CD4-positive, alpha-beta T cell treated with Interleukin-4 for 1 hour (primary cell): Measurements from ENCODE around the gene MXRA8.

ENCODE experiments used
- DNase-seq, 2 donors: peaks; one replicate each; pipeline ENCODE4 v3.0.0-alpha.2; 2020 to 2022

The MXRA8 gene

DNA sequence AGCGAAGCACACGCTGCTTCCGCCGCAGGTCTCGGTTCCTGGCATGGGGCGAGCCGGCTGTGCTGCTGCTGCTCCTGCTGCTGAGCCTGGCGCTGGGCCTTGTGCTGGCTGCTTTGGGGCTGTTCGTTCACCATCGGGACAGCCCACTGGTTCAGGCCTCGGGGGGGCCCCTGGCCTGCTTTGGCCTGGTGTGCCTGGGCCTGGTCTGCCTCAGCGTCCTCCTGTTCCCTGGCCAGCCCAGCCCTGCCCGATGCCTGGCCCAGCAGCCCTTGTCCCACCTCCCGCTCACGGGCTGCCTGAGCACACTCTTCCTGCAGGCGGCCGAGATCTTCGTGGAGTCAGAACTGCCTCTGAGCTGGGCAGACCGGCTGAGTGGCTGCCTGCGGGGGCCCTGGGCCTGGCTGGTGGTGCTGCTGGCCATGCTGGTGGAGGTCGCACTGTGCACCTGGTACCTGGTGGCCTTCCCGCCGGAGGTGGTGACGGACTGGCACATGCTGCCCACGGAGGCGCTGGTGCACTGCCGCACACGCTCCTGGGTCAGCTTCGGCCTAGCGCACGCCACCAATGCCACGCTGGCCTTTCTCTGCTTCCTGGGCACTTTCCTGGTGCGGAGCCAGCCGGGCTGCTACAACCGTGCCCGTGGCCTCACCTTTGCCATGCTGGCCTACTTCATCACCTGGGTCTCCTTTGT lies 24.7 kb downstream of the MXRA8 start:
- DNase-seq: no peak

DNA sequence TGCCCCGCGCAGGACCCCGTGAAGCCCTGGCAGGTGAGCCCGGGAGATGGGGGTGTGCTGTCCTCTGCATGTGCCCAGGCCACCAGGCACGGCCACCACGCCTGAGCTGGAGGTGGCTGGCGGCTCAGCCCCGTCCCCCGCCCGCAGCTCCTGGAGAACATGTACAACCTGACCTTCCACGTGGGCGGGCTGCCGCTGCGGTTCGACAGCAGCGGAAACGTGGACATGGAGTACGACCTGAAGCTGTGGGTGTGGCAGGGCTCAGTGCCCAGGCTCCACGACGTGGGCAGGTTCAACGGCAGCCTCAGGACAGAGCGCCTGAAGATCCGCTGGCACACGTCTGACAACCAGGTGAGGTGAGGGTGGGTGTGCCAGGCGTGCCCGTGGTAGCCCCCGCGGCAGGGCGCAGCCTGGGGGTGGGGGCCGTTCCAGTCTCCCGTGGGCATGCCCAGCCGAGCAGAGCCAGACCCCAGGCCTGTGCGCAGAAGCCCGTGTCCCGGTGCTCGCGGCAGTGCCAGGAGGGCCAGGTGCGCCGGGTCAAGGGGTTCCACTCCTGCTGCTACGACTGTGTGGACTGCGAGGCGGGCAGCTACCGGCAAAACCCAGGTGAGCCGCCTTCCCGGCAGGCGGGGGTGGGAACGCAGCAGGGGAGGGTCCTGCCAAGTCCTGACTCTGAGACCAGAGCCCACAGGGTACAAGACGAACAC lies 25.4 kb downstream of the MXRA8 start:
- DNase-seq: no peak

GRCh38 chr1:1332031-1332755 lies 26.2 kb downstream of the MXRA8 start:
- DNase-seq: no peak

DNA sequence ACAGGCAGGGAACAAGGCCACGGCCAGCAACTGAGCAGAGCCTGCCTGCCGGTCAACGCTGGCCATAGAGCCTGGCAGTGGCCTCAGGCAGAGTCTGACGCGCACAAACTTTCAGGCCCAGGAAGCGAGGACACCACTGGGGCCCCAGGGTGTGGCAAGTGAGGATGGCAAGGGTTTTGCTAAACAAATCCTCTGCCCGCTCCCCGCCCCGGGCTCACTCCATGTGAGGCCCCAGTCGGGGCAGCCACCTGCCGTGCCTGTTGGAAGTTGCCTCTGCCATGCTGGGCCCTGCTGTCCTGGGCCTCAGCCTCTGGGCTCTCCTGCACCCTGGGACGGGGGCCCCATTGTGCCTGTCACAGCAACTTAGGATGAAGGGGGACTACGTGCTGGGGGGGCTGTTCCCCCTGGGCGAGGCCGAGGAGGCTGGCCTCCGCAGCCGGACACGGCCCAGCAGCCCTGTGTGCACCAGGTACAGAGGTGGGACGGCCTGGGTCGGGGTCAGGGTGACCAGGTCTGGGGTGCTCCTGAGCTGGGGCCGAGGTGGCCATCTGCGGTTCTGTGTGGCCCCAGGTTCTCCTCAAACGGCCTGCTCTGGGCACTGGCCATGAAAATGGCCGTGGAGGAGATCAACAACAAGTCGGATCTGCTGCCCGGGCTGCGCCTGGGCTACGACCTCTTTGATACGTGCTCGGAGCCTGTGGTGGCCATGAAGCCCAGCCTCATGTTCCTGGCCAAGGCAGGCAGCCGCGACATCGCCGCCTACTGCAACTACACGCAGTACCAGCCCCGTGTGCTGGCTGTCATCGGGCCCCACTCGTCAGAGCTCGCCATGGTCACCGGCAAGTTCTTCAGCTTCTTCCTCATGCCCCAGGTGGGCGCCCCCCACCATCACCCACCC lies 27.0 kb downstream of the MXRA8 start, which contains the start of gene TAS1R3:
TSS of gene TAS1R3 (plus strand) at position 213 of the 898 bp plus-strand sequence. CDS start at position 279, 66 bp downstream.
- DNase-seq: no peak

GRCh38 chr1:1330366-1331067 lies 27.8 kb downstream of the MXRA8 start:
- no peak for DNase-seq

DNA sequence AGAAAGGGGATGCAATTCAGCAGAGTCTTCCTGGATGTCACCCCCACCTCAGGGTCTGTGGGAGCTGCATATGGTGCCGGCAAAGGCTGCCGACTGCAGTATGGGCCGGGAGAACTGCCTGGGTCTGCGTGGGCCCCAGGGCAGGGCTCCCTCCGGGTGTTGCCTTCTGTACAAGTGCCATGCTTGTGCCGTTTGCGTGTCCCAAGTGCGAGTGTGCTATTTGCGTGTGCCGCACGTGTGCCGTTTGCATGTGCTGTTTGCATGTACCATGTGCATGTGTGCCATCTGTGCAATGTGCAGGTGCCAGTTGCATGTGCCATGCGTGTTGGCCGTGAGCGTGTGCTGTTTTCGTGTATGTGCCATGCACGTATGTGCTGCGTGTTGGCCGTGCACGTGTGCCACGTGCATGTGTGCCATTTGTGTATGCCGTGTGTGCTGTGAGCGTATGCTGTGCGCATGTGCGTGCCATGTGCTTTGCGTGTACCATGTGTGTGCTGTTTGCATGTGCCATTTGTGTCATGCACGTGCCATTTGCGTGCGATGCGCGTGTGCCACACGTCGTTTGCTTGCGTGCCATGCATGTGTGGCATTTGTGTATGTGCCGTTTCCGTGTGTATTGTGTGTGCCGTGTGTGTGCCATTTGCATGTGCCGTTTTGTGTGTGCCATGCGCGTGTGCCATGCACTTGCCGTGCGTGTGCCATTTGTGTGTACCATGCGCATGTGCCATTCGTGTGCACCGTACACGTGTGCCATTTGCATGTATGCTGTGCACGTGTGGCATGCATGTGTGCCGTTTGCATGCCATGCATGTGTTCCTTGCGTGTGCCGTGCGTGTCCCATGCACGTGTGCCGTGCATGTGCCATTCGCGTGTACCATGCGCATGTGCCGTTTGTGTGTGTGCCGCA lies 28.8 kb downstream of the MXRA8 start:
- DNase-seq: no peak

DNA sequence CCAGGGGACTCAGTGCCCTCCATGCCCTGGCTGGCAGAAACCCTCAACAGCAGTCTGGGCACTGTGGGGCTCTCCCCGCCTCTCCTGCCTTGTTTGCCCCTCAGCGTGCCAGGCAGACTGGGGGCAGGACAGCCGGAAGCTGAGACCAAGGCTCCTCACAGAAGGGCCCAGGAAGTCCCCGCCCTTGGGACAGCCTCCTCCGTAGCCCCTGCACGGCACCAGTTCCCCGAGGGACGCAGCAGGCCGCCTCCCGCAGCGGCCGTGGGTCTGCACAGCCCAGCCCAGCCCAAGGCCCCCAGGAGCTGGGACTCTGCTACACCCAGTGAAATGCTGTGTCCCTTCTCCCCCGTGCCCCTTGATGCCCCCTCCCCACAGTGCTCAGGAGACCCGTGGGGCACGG lies 30.1 kb downstream of the MXRA8 start:
- DNase-seq: no peak

DNA sequence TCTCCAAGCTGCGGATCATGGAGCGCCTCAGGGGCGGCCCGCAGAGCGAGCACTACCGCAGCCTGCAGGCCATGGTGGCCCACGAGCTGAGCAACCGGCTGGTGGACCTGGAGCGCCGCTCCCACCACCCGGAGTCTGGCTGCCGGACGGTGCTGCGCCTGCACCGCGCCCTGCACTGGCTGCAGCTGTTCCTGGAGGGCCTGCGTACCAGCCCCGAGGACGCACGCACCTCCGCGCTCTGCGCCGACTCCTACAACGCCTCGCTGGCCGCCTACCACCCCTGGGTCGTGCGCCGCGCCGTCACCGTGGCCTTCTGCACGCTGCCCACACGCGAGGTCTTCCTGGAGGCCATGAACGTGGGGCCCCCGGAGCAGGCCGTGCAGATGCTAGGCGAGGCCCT lies 31.1 kb downstream of the MXRA8 start:
- no peak for DNase-seq

GRCh38 chr1:1326075-1326605 lies 32.2 kb downstream of the MXRA8 start:
- no peak for DNase-seq

DNA sequence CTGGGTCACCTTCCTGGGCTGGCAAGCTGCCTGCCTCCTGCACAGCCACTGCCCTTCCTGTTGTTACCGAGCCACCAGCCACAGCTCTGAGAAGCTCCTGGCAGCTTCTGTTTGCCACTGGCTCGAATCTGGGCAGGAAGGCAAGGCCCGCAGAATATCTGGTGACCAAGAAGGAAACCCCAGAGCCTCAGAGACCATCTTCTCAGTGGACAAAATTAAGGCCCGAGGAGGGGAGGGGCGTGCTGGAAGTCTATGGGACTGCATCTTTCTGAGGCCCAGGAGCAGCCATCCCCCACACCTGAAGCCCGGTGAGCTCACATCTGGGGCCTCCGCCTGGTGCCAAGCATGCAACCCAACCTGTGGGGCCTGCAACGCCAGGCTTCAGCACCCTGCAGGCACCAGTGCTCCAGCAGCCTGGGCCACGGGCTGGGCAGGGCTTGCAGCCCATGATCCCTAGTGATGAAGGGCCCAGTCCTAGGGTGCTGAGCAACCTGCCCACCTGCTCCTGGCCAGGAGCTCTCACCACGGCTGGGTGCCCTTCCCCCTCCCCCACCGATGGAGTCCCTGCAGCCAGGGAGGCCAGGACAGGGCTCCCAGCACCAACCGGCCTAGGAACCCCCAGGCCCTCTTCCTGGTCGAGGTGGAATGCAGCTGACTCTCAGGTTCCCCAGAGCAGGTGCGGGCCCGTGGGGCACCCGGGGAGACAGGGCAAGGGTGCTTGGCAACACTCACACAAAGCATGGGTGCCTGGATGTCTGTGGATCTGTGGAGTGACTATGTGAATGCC lies 32.9 kb downstream of the MXRA8 start:
- no peak for DNase-seq

- peak; percentile 95 for DNase-seq
These were observed 33.6 kb downstream of the MXRA8 start, which contains the start of the genes CPTP and INTS11 for GRCh38 chr1:1324524-1325287. Gene CPTP (plus strand): TSS chr1:1324802. CDS start chr1:1326911, 2,109 bp downstream. Gene INTS11 (minus strand): TSS chr1:1324660. CDS start chr1:1324608, 52 bp downstream.

DNA sequence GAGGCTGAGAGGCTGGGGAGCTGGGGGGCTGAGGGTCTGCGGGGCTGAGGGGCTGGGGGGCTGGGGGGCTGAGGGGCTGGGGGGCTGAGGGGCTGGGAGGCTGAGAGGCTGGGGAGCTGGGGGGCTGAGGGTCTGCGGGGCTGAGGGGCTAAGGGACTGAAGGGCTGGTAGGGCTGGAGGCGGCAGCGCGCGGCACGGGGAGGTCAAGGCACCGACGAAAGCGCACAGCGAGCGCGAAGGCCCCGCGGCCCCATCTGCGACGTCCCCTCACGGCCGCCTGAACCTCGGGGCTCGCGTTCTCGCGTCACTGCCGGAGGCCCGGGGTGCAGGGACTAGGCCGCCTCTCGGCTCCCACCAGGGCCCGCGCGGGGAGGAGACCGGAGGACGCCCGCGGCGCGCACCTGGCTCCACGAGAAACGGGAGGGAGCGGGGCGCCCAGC lies 34.3 kb downstream of the MXRA8 start:
- DNase-seq: no peak

- DNase-seq: no peak
These were observed 35.4 kb downstream of the MXRA8 start for GRCh38 chr1:1322952-1323351.

DNA sequence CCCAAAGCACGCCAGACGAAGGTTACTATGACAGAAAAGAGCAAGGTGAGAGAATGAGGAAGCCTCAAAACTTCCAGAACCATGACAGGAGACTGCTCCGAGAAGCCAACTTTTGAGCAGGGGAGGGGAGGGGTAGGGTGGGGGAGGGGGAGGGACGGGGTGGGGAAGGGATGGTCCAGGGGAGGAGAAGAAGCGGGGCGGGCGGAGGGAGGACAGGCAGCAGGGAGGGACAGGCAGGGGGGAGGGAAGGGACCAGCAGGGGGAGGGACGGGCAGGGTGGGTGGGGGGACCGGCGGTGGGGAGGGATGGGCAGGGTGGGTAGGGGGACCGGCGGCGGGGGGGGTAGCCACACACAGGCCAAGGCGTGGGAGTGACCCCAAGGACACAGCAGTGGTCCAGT lies 35.9 kb downstream of the MXRA8 start:
- DNase-seq: no peak

DNA sequence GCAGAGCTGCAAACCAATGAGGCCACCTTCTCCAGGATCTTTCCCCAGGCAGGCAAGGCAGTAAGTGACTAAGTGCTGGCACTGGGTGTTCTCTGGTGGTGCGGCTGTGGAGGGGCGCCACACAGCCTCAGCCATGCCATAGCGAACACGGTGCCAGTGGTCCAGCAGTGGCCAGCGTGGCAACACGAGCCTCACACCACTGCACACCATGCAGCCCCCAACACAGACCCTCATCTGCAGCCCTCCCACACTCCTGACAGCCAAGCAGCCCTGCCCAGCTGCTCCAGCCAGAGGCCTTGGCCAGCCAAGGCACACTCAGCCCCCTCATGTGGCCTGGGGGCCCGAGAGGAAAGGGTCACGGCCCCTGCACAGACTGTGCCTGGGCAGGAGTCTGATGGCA lies 36.9 kb downstream of the MXRA8 start:
- DNase-seq: no peak

- DNase-seq: no peak
These were observed 37.5 kb downstream of the MXRA8 start for GRCh38 chr1:1320666-1321448.

- no peak for DNase-seq
These were observed 38.8 kb downstream of the MXRA8 start for GRCh38 chr1:1319646-1319941.
